IPS-NIHi7 (cell line): ENCODE results near the gene SPEF1.

Experiments used
- DNase-seq: peaks from one replicate; pipeline ENCODE4 v3.0.0; 2012; ENCODE audit warnings: mixed read lengths; ENCODE audit errors: extremely low spot score

SPEF1 gene

GRCh38 chr20:3730803-3731672 is 50.2 kb downstream of the SPEF1 start:
- no peak for DNase-seq

DNA sequence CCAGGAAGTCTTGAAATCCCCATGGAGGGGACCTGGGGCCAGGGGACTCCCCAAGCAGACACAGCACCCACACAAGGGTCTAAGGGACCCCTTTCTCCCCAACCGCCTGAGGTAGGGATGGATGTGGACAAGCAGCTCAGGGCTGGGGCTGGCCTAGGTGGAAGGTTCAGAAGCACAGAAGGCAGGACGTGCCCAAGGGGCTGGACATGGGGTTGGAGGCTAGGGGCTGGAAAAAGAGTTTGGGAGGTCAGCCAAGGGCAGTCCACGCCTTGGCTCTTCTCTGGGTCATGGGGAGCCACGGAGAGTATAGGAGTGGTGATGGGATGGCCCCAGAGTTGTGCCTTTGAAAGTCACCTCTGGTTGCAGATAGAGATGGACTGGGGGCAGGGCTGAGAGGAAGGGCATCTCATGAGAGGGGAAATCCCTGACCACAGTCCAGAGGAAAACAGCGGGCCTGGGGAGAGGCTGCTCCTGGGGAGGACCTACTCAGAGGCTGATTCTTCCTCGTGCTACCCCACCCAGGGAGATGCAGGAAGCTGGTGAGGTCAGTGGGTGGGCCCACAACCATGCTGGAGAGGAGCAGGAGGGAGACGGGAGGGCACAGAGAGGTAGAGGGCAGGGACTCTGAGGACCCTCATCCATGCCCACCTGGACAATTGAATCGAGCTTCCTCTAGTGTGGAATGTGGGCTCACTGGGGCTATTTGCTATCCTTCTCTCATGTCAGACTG is 51.3 kb downstream of the SPEF1 start:
- no peak for DNase-seq

GRCh38 chr20:3729378-3729777 is 51.9 kb downstream of the SPEF1 start:
- no peak for DNase-seq

DNA sequence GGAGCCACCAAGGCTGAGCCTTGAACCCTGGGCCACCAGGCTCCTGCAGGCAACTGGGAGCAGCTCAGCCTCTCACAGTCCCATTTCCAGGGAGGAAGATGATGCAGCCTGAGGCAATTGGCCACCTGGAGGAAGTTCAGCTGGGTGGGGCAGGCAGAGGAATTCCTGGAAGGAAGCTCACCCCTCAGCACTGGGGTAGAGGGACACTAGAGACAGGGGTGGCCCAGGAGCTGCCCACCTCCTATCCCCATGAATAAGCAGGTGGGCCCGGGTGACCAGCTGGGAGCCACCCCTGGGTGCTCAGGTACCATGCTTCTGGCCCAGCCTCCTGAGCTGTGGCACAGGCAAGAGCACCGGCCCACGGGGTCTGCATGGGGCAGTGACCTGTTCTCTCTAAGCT is 52.4 kb downstream of the SPEF1 start:
- DNase-seq: no peak

DNA sequence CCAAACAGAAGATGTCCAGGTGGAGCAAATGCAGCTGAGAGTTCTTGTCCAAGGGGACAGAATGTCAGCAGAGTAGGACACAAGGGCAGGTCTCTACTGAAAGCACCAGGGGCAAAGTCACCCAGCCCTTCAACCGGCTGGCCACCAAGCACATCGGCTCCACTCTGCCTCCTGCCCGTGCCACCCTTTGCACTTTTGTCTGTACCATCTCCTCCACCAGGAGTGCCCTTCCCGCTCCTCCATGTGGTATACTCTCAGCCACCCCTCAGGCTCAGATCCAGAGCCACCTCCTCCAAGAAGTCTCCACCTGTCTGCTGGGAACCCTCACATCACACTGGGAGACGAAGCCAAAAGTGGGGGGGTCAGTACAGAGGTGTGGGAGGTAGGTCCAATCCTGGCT is 52.9 kb downstream of the SPEF1 start:
- DNase-seq: no peak
